DND-41 (cell line): Measurements from ENCODE around the gene ARL6IP5.

Experiments
- ATAC-seq: fragments of 200-7000 bp; cut with Tn5 transposase; 3 replicates; pipeline ENCODE4 v1.9.1; 2021; ENCODE audit warnings: low read depth; ENCODE audit not compliant: insufficient read depth
- DNase-seq: peaks from one replicate; pipeline ENCODE4 v3.0.0-alpha.2; 2020
- H2AFZ ChIP-seq: 2 replicates; pipeline ENCODE4 v1.6.0; 2012; ENCODE audit warnings: low read depth, low read length
- H3K27ac ChIP-seq: 2 replicates; pipeline ENCODE4 v1.5.1; 2012; ENCODE audit warnings: low read length, inconsistent platforms
- H3K27me3 ChIP-seq: fragments of 200-600 bp; sonication (generic); 2 replicates; pipeline ENCODE4 v1.6.0; 2012; ENCODE audit warnings: low read length, mild to moderate bottlenecking, inconsistent platforms; ENCODE audit not compliant: insufficient read depth, poor library complexity
- H3K36me3 ChIP-seq: 2 replicates; pipeline ENCODE4 v1.5.1; 2012; ENCODE audit warnings: low read length, inconsistent platforms; ENCODE audit not compliant: insufficient read depth
- H3K4me1 ChIP-seq: 2 replicates; pipeline ENCODE4 v1.5.1; 2012; ENCODE audit warnings: mild to moderate bottlenecking, low read length; ENCODE audit not compliant: insufficient read depth
- H3K4me2 ChIP-seq: 2 replicates; pipeline ENCODE4 v1.6.0; 2012; ENCODE audit warnings: mild to moderate bottlenecking, moderate library complexity, low read length, inconsistent platforms; ENCODE audit not compliant: insufficient read depth
- H3K4me3 ChIP-seq, 2 experiments: fragments of 200-600 bp in 1 of 2; shearing (Covaris generic) in 1 of 2; 2 replicates each; pipeline ENCODE4 v1.5.1; 2012 to 2016; ENCODE audit warnings: inconsistent platforms in 2 of 2, low read length in 2 of 2, mild to moderate bottlenecking in 2 of 2, low read depth in 1 of 2, moderate library complexity in 1 of 2
- H3K79me2 ChIP-seq: 2 replicates; pipeline ENCODE4 v1.6.0; 2012; ENCODE audit warnings: low read length, inconsistent platforms; ENCODE audit not compliant: insufficient read depth
- H3K9ac ChIP-seq: 2 replicates; pipeline ENCODE4 v1.6.0; 2012; ENCODE audit warnings: low read depth, mild to moderate bottlenecking, inconsistent platforms, low read length, moderate library complexity
- H3K9me3 ChIP-seq: 2 replicates; pipeline ENCODE4 v1.5.1; 2012; ENCODE audit warnings: low read length, moderate library complexity, mild to moderate bottlenecking, inconsistent platforms; ENCODE audit not compliant: insufficient read depth, severe bottlenecking
- H4K20me1 ChIP-seq: 2 replicates; pipeline ENCODE4 v1.6.0; 2012; ENCODE audit warnings: low read length; ENCODE audit not compliant: insufficient read depth
- EZH2 ChIP-seq: IDR thresholded peaks from 3 replicates; pipeline ENCODE4 v1.6.1; 2012; ENCODE audit warnings: borderline replicate concordance, low read depth, mild to moderate bottlenecking, moderate library complexity, low read length, inconsistent platforms; ENCODE audit not compliant: severe bottlenecking
- TF ChIP-seq, protein P1 (sequence below): IDR thresholded peaks from 2 replicates; pipeline ENCODE4 v1.5.1; 2012; ENCODE audit warnings: borderline replicate concordance, low read length, moderate library complexity, mild to moderate bottlenecking; ENCODE audit not compliant: poor library complexity, severe bottlenecking; ENCODE audit errors: extremely low read depth

Gene ARL6IP5

GRCh38 chr3:69090021-69090420, 5.3 kb downstream of the ARL6IP5 start:
- Histone ChIP-seq H3K4me1 (peaks cover 71% of the 10 kb centered on the region), H3K9me3 (no peaks in the 10 kb centered on the region), H3K36me3 (peaks cover 32% of the 10 kb centered on the region), H3K4me2 (peak overlapping the region; percentile 16; the same call in 1 of the 2 replicates), H3K27me3 (no peaks in the 10 kb centered on the region), H3K79me2 (peaks cover 94% of the 10 kb centered on the region), H3K27ac (no peak overlapping the region), H4K20me1 (no peaks in the 10 kb centered on the region), H3K4me3 (no peak overlapping the region), H3K9ac (no peak overlapping the region), H2AFZ (no peak overlapping the region)
- TF ChIP-seq, protein P1, sequence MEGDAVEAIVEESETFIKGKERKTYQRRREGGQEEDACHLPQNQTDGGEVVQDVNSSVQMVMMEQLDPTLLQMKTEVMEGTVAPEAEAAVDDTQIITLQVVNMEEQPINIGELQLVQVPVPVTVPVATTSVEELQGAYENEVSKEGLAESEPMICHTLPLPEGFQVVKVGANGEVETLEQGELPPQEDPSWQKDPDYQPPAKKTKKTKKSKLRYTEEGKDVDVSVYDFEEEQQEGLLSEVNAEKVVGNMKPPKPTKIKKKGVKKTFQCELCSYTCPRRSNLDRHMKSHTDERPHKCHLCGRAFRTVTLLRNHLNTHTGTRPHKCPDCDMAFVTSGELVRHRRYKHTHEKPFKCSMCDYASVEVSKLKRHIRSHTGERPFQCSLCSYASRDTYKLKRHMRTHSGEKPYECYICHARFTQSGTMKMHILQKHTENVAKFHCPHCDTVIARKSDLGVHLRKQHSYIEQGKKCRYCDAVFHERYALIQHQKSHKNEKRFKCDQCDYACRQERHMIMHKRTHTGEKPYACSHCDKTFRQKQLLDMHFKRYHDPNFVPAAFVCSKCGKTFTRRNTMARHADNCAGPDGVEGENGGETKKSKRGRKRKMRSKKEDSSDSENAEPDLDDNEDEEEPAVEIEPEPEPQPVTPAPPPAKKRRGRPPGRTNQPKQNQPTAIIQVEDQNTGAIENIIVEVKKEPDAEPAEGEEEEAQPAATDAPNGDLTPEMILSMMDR: no peak
- no peak for TF ChIP-seq EZH2
- ATAC-seq (no peak), DNase-seq (no peak)

DNA sequence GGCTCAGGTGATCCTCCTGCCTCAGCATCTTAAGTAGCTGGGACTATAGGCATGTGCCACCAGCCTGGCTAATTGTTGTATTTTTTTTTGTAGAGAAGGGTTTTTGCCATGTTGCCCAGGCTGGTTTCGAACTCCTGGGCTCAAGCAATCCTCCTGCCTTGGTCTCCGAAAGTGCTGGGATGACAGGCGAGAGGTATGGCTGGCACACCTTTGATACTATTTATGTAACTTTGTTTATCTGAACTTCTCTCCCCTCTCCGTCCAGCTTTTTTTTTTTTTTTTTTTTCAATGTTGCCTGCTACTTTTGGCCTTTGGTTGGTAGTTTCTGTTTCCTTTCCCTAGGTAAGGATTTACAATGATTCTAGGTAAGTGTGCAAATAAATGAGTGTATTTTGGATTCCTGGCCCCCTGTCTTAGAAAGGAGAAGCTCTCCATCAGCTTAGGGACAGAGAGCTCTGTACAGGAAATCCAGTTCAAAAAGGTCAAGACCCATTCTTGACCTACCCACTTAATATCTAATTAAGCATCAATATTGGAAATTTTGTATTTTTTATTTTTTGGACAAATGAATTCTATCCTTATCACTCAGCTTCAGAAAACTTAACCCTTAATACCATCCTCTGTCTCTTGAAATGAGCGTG, 6.8 kb downstream of the ARL6IP5 start:
- Histone ChIP-seq H3K9me3 (no peaks in the 10 kb centered on the region), H3K27me3 (no peaks in the 10 kb centered on the region), H3K36me3 (peaks cover 36% of the 10 kb centered on the region), H3K4me2 (peak overlapping the region; percentile 64), H3K27ac (peak overlapping the region; percentile 88), H3K4me3 (peak overlapping the region in 1 of 2 experiments; percentile 50; a peak in 2 of 4 replicates), H3K9ac (peak overlapping the region; percentile 54), H4K20me1 (no peaks in the 10 kb centered on the region), H3K4me1 (peaks cover 67% of the 10 kb centered on the region), H3K79me2 (peaks cover 89% of the 10 kb centered on the region), H2AFZ (peak overlapping the region; percentile 71)
- no peak for TF ChIP-seq EZH2
- TF ChIP-seq, protein P1: no peak
- no peak for DNase-seq
- ATAC-seq: peak; percentile 28

DNA sequence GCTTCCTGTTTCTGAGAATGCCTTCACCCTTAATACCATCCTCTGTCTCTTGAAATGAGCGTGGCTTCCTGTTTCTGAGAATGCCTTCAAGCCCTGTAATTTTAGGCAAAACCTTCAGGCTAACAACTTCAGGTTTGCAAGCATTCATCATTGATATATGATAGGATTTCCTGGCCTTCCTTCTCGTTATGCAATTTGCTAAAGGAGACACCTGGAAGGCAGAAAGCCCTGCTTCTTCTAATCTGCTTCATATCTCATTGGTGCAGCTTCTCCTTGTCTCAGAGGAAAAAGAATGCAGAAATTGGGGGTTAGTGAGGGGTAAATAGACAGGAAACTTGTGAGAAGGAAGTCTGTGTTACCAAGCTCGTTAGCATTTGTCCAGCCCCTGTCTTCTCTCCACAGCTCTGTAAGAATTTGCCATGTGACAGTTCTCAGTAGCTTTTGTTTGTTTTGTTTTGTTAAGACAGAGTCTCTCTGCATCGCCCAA, 7.3 kb downstream of the ARL6IP5 start:
- H3K79me2 ChIP-seq: peaks cover 89% of the 10 kb centered on the region
- H3K36me3 ChIP-seq: peaks cover 37% of the 10 kb centered on the region
- H3K9ac ChIP-seq: peak overlapping the region; percentile 54
- no peak for TF ChIP-seq EZH2
- H3K4me3 ChIP-seq: peak overlapping the region; percentile 2 to 50; a peak in 2 of 4 replicates
- H3K27ac ChIP-seq: peak overlapping the region; percentile 88
- H3K9me3 ChIP-seq: no peaks in the 10 kb centered on the region
- peak overlapping the region; percentile 64 for H3K4me2 ChIP-seq
- peaks cover 62% of the 10 kb centered on the region for H3K4me1 ChIP-seq
- H3K27me3 ChIP-seq: no peaks in the 10 kb centered on the region
- no peaks in the 10 kb centered on the region for H4K20me1 ChIP-seq
- ATAC-seq (peak; percentile 94), DNase-seq (peak; percentile 50)
- H2AFZ ChIP-seq: peak overlapping the region; percentile 61

- DNase-seq: no peak
- H3K9ac ChIP-seq: no peak overlapping the region
- ATAC-seq: no peak
- no peaks in the 10 kb centered on the region for H3K9me3 ChIP-seq
- no peak overlapping the region for H3K4me2 ChIP-seq
- no peak overlapping the region for H3K4me3 ChIP-seq
- H4K20me1 ChIP-seq: peaks cover 3% of the 10 kb centered on the region; the same call in 1 of the 2 replicates
- peaks cover 81% of the 10 kb centered on the region for H3K79me2 ChIP-seq
- peaks cover 37% of the 10 kb centered on the region for H3K36me3 ChIP-seq
- no peaks in the 10 kb centered on the region for H3K27me3 ChIP-seq
- no peak overlapping the region for H2AFZ ChIP-seq
- H3K27ac ChIP-seq: no peak overlapping the region
- peaks cover 44% of the 10 kb centered on the region for H3K4me1 ChIP-seq
- TF ChIP-seq, protein P1: no peak
- no peak for TF ChIP-seq EZH2
These were observed 9.9 kb downstream of the ARL6IP5 start for GRCh38 chr3:69094467-69095205.
